Measurements from ENCODE around the gene VPS13C.

VPS13C gene

DNA sequence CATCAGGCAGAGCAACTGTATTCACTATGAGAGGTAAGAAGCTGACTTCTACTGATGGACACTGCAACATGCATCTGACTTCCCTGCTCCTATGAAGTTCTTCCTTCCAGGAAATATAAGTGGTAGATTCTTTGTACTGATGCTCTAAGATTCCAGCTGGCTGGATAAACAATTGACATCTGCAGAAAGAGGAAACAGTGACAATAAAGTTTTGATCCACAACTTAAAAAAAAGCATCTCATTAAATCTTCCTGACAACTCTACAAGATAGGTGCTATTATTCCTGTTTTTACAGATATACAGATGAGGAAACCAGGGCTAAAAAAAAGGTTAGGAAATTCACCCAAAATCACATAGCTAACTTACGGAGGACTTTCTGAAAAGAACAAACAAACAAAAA lies 142.8 kb downstream of the VPS13C start:
- no peak for DNase-seq

DNA sequence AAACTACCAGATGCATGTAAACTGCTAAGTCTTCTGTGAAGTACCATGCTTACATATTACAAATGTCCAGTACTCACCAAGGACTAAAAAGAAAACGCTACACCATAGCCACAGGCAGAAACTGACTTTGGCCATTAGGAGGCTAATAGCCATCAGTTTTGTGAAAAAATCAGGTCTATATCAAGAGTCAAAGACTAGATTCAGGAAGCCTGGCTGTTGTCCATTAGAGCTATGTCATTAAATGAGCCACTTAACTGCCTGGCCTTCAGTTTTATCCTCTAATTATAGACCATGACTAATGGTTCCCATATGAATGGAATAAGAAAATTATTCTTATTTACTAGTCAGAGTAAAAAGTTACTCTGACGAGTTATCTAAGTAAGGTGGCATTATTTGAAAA lies 144.1 kb downstream of the VPS13C start:
- DNase-seq, result no peak

DNA sequence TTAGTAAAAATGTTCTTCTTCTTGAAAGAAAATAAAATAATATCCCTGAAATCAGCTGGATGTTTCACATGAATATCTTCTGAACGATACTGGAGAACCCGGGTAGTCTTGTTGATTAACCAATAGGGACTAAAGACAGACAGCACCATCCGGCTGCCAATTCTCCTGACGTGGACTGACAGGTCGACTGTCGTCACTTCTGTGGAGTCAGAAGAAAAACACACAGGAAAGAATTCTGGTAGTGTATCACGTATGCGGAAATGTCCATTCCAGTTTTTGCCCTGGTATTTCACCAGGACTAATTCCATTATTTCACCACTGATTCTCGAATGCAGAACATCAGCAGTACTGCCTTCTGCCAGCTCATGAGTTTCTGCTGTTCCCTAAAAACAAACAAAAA lies 144.6 kb downstream of the VPS13C start:
- DNase-seq, result no peak

DNA sequence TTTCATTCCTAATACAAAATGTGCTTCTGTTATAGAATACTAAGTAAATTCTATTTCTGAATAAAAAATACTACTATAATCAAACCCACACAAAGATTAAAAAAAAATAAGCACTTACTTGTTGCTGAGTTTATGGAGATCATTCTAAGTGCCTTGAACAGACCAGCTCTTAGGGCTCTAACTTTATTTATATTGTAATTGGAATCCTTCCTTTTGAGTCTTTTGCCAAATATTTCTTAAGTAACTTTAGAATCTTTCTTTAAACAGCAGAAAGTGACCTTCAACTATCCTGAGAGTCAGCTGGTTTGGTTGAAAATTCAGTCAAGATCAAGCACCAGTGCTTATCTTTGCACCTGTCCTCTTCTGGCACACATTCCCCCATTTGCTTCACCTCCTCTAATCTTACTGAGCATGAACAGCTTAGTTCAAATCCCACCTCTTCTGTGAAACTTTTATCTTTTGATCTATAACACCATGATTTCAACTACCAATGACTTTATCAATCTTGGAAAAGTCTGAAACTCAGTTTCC lies 149.3 kb downstream of the VPS13C start:
- DNase-seq, result no peak

DNA sequence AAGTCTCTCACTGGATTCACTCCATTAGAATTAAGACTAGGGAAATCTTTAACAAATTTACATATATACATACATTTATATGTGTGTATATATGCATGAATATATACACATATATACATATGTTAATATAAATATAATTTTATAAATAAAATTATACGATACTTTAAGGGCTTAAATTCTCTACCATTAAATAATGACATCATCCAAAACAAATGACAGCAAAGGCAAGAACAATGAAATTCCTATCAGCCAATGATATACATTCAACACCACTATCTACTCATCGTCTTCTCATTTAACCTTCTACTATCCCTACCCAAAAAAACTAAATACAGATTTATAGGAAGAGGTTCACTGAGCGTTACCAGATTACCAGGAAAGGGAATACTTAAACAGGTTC lies 152.0 kb downstream of the VPS13C start:
- DNase-seq, result no peak

DNA sequence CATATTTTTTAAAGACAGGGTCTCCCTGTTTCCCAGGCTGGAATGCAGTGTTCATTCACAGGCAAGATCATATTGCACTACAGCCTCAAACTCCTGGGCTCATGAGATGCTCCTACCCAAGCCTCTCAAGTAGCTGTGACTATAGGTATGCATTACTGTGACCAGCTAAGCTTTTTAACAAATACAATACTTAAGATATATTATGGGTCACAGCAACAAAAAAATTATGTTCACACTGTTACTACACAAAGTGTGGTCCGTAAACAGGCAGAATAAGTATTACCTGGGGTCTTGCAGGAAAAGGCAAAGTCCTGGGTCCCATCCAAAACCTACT lies 152.5 kb downstream of the VPS13C start:
- DNase-seq, result no peak

DNA sequence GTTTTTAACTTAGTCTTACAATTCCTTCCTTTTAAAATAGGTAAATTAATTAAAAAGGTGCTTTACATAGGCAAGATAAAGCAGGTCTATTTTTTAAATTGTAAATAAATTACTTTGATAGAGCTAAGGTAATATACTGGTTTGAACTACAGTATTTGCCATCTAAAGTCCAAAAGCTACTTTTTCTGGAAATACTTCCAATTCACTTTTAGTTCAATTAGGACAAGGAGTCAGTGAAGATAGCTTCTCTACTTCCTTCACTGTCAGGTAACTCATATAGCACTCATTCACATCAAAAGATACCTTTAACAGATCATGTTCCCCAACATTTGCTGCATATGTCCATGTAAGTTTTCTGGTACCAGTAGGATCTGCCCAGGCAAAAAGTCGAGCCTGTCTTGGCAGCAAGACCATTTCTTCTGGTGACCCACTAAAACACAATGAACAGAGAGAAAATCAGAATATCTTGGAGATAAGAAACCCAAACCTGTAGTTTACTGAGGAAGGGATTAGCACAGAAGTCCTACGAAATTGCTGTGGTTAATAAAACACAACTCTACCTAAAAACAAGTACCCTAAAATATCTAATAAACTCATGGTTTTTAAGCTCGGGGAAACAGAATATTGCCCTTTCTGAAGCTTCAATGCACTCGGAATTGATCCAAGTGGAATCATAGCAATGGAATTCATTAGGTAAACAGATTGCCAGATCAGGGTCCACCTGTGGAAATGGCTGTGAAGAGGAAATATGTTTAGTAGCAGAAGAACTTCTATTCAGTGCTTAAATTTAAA lies 153.1 kb downstream of the VPS13C start:
- DNase-seq, result no peak

DNA sequence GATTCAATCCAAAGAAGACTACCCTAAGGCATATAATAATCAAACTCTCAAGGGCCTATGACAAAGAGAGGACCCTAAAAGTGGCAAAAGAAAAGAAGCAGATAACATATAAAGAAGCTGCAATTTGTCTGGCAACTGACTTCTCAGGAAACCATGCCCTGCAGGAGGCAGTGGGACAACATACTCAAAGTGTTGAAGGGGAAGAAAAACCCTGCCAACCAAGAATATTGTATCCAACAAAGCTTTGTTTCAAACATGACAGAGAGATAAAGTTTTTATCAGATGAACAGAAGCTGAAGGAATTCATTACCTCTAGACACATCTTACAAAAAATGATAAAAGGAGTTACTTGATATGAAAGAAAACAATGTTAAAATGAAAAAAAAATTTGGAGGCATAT lies 167.1 kb downstream of the VPS13C start:
- no peak for DNase-seq

DNA sequence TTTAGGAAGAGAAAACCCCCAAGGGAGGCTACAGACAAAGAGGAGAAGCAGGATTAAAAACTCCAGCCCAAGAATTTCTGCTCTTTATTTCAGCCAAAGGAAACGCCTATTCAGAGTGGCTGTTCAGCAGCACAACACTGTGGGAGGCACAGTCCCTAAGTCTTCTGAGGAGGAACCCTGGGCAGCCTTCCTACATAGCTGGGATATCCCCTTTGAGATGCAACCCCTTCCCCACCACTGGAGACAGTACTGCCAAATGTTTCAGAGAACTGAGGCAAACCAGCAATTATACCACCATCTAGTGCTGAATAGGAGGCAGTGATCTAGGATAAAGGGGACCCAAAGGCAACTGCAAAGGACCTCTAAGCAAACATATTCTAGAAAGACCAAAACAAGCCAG lies 168.1 kb downstream of the VPS13C start:
- DNase-seq, result no peak

DNA sequence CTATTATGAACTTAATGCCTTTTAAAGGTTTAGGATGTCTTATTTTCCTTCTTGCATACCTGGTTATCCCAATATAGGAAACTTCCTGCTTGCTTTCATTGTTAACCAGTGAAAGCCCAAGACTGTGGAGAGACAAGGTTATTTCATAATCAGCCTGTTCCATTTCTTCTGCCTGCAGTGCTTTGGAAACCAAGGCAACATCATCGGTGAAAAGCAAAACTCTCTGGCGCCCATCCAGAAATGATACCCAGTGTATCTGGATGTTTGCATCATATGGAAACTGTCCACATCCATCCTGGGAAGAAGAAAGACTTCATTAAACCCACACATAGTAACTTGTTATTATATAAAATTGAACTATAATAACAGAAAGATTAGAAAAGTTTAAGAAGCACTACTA lies 170.1 kb downstream of the VPS13C start:
- DNase-seq, result no peak

DNA sequence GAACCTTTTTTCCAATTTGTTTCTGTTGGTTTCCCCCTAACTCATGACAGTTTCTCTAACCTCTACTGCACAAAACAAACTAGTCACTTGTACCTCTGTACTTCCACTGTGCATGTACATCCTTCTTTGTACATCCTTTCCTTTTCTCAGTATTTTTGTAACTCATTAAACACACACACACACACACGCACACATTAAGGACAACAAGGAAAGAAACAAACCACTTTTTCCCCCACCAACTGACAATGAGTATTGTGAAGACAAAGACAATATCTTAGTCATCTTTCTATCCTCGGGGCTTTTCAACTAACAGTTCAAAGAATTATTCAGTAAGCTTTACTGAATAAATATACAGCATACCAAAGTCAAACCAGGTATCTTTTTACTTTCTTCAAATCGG lies 170.5 kb downstream of the VPS13C start:
- DNase-seq, result no peak

DNA sequence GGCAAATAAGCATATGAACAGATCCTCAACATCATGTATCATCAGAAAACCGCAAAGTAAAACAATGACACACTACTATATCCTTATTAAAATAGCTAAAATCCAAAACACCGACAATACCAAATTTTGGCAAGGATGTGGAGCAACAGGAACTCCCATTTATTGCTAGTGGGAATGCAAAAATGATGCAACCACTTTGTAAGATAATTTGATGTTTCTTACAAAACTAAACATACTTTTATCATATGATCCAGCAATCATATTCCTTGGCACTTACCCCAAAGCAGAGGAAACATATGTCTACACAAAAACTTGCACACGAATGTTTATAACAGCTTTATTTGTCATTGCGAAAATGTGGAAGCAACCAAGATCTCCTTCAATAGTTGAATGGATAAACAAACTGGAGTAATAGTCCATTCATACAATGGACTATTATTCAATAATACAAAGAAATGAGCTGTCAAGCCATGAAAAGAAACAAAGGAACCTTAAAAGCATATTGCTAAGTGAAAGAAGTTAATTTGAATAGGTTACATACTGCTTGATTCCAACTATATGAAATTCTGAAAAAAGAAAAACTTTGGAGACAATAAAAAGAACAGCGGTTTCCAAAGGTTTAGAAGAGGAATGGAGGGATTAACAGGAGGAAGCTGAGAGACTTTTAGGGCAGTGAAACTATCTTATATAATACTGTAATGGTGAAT lies 172.0 kb downstream of the VPS13C start:
- DNase-seq, result no peak

DNA sequence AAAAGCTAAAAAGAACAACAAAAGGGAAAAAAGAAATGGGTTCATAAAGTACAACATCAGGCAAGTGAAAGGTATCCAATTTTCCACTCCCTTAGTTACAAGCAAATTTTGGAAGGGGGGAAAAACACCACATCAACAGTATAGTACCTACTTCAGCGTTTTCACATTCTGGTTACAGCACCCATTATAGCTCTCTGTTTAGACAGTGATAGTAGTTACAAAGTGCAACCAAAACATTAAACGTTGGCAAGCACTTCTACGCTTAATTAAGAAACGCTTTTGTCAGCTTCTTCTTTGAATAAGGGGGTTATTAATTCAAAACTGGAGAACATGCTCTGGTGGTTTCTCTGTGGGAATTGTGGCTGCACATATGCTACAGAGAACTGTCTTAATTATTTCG lies 180.2 kb downstream of the VPS13C start:
- DNase-seq, result peak; percentile 33

DNA sequence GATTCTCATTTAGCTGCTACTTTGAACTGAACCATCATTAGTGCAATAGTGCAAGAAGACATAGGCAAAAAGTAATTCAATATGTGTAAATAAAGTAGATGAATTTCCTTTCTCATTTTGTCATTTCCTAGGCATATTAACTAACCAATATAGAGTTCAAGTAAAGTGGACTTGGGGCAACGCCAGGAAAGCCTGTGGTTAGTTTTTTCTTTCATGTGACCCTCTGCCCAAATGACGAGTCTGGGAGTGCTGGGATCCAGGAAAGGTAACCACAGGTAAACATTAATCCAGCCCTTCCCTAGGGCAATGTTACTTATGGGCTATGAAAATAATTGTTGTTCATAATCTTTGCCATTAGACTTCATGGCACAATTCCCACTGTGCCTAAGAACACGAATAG lies 181.0 kb downstream of the VPS13C start:
- DNase-seq, result peak; percentile 33

DNA sequence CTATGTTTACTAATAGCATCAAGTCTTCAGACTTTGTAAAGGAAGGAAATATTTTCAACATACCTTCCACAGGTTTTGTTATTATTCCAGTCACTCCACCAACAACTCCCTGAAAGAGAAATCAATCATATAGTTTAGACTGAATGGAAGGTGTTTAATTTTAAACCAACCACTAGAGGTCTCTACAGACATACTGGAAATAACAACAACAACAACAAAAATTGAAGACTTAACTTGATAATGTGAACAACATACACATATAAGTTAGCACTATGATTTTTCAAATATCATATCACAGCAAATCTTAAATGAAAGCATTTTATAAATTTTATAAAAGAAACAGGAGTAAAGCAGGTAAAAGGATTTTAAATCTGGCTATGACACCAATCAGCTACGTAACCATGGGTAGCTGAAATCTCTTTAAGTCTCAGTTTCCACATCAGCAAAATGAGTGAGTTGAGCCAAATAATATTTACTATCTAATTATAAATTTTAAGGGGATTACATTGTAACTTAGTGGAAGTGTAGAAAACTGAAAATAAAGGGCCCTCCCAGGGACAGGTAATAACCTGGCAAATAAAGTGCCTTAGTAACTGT lies 188.2 kb downstream of the VPS13C start:
- DNase-seq, result peak; percentile 35

DNA sequence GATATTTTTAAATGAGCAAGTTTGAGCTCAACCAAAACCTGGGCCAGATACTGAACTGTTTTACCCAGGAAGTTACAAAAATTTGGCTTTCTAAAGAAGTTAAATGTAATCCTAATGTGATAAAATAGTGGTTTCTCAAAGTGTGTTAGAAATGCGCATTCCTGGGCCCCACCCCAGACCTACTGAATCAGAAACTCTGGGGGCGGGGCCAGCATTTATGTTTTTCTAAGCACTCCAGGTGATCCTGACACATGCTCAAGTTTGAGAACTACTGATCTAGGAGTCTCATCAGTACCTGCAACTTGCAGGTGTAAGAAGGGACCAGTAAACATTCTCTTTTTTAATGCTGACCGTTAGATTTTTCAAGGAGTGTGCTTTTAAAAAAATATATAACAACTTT lies 190.6 kb downstream of the VPS13C start:
- no peak for DNase-seq

DNA sequence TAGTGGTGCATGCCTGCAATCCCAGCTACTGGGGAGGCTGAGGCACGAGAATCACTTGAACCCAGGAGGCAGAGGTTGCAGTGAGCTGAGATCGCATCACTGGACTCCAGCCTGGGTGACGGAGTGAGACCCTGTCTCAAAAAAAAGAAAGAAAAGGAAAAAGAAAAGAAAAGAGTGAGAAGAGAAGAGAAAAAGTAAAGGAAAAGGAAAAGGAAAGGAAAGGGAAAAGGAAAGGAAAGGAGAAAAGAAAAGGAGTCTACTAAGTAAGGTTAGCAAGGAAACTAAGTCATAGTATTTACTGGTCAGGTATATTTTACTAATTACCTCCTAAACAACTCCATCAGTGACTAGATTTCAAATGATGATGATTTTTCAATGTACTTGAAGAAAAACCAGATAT lies 198.3 kb downstream of the VPS13C start:
- no peak for DNase-seq

DNA sequence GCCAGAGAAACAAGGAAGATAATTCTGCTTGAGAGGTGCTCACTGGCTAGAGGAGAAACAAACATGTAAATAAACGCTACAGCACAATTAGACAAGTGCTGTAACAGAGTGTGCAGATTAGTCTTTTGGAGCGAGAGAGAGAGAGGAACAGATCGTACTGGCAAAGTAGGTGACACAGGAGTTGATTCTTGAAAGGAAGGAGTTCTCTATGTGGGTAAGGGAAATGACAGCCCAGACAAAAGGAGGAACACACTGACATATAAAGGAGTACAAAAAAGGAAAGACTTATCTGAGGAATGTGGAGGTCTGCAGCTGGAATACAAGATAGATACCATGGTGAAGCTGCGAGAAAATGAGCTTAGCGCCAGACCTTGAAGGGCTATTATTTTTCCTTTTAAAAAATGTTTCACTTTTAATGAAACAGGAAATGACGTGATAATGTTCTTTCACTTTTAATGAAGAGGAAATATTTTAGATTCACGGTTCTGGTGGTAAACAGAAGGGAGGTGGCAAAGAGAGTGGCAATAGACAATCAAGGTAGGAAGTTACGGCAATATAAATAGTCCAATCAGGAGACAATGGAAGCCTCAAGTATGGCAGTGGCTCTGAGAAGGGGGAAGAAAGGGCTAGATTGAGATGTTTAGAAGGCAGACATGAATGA lies 202.9 kb downstream of the VPS13C start:
- DNase-seq, result no peak

DNA sequence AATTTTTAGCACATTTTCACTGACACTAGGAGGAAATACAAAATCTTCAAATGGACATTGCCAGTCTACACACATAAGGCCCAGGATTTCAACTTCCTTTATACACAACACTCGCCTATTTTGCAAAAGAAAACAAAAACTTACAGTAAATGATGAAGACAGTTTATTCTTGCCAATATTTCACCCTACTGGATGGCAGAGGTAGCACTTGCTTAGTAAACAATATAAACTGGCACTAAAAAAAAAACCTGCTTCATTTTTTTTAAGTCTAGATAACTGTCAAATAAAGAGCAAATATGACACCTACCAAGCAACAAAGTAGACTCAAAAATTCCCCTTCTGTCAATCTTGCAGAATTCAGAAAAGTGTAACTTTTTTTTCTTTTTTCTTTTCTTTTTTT lies 204.0 kb downstream of the VPS13C start:
- no peak for DNase-seq

DNA sequence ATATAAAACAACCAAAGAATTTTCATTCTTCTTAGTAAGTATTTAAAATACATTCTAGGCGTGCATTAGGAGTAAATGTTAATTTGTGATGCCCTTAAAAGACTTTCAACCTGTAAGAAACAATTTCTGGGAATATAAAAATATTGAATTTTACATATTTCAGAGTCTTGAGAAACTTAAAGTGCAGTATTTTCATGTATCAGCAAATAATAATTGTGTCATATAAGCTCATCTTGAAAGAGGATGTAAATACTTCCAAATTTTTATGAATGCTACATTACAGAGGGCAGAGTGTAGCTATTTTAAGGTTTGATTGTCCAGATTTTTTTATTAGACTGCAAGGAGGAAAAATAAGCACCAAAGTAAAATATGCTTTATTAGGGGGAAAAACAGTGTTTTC lies 207.1 kb downstream of the VPS13C start:
- no peak for DNase-seq

DNA sequence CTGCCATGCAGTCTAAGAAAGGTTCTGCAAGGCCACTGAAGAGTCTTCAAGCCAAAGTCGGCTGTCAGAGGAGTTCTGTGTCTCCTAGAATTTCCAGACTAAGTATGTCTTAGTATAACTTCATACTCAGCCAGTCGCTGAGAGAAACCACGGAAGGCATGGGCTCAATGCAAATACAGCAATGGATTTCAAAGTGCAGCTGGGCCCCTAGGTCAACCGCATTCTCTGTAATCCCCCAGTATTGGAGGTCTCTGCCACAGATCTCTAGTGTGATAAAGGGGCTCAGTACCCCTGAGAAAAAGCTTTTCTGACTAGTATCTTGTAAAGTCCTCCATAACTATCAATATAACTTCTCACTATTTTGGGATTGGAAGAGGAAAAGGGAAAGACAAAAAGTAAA lies 208.3 kb downstream of the VPS13C start:
- no peak for DNase-seq

DNA sequence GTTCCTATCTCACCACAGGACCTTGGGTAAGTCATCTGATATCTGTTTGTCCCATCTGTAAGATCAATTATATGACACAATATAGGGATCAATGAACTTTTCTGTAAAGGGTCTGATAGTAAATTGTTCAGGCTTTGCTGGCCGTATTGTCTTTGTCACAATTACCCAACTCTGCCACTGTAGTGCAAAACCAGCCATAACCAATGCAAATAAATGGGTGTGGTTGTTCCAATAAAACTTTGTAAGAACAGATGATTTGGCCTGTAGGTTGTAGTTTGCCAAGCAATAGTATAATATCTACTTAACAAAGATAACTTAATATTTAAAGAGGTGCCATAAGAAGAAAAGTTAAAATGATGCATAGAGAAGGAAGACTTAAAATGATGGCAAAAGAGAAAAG lies 210.8 kb downstream of the VPS13C start:
- DNase-seq, result no peak

DNA sequence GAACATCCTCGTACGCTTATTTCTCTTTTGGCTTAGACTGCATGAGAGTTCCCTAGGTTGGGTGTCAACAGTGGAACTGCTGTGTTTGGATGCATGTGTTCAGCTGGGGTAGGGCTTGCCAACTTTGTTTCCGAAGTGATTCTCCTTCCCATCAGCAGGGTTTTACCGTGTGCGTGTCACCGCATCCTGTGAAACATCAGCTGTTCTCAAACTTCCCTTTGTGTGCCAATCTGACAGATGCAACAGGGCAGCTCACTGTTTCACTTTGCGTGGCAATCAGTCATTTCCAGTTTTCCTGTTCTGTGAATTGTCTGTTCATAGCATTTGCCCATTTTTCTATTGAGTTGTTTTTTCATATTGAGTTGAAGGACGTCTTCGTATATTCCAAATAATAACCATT lies 218.8 kb downstream of the VPS13C start:
- no peak for DNase-seq

DNA sequence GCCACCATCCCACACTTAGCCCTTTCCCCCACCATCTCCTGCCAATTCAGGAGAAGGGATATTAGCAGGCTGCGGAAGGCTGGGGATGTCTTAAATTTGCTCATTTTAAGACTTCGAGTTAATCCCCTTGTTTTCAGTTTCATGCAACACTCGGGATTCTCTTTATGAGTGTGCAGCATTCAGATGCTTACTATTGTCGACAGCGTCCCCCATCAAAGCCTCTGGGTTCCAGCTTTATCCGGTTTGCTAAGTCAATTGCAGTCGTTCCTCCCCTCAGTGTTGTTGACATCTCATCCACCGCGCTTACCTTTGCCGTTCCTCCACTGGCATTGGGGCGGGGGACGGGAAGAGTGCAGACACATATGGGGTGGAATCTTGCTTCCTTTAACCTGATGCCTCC lies 220.2 kb downstream of the VPS13C start:
- no peak for DNase-seq

All from NCI-H1092 treated with DMSO at 0.1 percent for 48 hours (cell line).